Lower lobe of right lung (tissue), 2 donors: Measurements from ENCODE around the gene ESF1. TPM values are rescaled to one million over a fixed set of nuclear protein-coding genes. Genes with fewer than 3 reads are reported as not detected.
A peak's percentile ranks its signal among the peaks of the same experiment; 100 is the strongest.

ENCODE experiments used
- ATAC-seq, 2 donors: fragments of 200-7000 bp; cut with Tn5 transposase; one replicate each; pipeline ENCODE4 v1.9.1; 2020 to 2022; ENCODE audit warnings: mild to moderate bottlenecking in 2 of 2, moderate library complexity in 2 of 2
- DNase-seq: peaks from one replicate; pipeline ENCODE4 v3.0.0-alpha.2; 2020
- H3K27ac ChIP-seq: fragments of 200-600 bp; one replicate; pipeline ENCODE4 v1.8.0; 2022
- H3K27me3 ChIP-seq: fragments of 200-600 bp; one replicate; pipeline ENCODE4 v1.8.0; 2022; ENCODE audit warnings: low read depth
- H3K36me3 ChIP-seq: fragments of 200-600 bp; one replicate; pipeline ENCODE4 v1.8.0; 2022; ENCODE audit warnings: mild to moderate bottlenecking
- H3K4me1 ChIP-seq: fragments of 200-600 bp; one replicate; pipeline ENCODE4 v1.8.0; 2022
- H3K4me3 ChIP-seq: fragments of 200-600 bp; one replicate; pipeline ENCODE4 v1.8.0; 2022; ENCODE audit warnings: mild to moderate bottlenecking
- H3K9me3 ChIP-seq: fragments of 200-600 bp; one replicate; pipeline ENCODE4 v1.8.0; 2022
- intact Hi-C: fragments of 100-400 bp; cut with DNase I; formaldehyde crosslinking; loops from one replicate; pipeline ENCODE4 v1.11.0; 2022
- total RNA-seq: library from RNA; stranded (reverse); fragmentation: NEBNext Ultra II Directional; extraction: Animal tissue kit (Norgen Biotek cat#: 25700); gene quantifications from one replicate; pipeline ENCODE4 v1.2.1, GENCODE V29; 2021
- TF ChIP-seq, protein P1 (sequence below): fragments of 200-600 bp; IDR thresholded peaks from one replicate; pipeline ENCODE4 v1.8.0; 2022; ENCODE audit warnings: antibody characterized with exemption, mild to moderate bottlenecking
- donor health status: DM: no; HTN: yes; CAD: no; lungs with severe emphysema.

Gene ESF1
- total RNA-seq, 1 donor from 2014 or later: 12.4 TPM

DNA sequence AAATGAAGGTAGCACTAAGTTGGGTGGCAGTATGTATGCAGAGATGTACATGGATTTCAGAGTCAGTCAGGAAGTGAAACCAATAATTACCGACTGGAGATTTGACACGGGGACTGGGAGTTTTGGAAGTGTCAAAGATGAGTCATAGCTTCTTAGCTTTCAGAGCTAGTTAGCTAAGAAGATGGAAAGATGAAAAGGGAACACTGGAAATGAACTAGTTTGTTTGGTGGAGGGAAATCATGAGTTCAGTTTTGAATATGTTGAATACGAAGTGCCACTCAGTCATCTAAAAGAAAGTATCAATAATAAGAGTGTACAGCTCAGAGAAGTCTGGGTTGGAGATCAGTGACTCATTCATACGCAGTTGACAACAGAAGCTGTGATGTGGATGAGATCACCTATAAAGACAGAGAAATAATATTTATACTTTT, 7.5 kb downstream of the ESF1 start:
- H3K4me1 ChIP-seq: peaks cover 3% of the 10 kb centered on the region
- ATAC-seq: no peak
- H3K27me3 ChIP-seq: no peaks in the 10 kb centered on the region
- H3K27ac ChIP-seq: no peak overlapping the region
- H3K36me3 ChIP-seq: peaks cover 82% of the 10 kb centered on the region
- TF ChIP-seq, protein P1, sequence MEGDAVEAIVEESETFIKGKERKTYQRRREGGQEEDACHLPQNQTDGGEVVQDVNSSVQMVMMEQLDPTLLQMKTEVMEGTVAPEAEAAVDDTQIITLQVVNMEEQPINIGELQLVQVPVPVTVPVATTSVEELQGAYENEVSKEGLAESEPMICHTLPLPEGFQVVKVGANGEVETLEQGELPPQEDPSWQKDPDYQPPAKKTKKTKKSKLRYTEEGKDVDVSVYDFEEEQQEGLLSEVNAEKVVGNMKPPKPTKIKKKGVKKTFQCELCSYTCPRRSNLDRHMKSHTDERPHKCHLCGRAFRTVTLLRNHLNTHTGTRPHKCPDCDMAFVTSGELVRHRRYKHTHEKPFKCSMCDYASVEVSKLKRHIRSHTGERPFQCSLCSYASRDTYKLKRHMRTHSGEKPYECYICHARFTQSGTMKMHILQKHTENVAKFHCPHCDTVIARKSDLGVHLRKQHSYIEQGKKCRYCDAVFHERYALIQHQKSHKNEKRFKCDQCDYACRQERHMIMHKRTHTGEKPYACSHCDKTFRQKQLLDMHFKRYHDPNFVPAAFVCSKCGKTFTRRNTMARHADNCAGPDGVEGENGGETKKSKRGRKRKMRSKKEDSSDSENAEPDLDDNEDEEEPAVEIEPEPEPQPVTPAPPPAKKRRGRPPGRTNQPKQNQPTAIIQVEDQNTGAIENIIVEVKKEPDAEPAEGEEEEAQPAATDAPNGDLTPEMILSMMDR: no peak
- DNase-seq: no peak
- no peak overlapping the region for H3K4me3 ChIP-seq
- intact Hi-C loops: no loop called here
- no peaks in the 10 kb centered on the region for H3K9me3 ChIP-seq

DNA sequence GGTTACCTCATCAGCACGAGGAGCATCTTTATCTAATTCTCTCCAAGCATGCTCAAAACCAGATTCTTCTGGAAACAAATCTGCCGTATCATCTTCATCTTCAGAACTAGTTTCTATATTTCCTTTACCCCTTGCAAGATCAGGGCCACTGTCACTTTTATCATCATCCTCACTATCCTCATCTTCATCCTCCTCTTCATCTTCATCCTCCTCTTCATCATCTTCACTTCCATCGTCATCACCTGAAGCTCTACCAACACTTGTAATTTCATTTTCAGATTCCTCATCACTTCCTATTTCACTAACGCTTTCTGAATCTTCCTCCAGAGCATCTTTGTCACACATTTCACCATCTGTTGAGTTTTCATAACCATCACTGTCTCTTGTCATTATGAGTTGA, 8.9 kb downstream of the ESF1 start:
- peaks cover 80% of the 10 kb centered on the region for H3K36me3 ChIP-seq
- no peak for ATAC-seq

DNA sequence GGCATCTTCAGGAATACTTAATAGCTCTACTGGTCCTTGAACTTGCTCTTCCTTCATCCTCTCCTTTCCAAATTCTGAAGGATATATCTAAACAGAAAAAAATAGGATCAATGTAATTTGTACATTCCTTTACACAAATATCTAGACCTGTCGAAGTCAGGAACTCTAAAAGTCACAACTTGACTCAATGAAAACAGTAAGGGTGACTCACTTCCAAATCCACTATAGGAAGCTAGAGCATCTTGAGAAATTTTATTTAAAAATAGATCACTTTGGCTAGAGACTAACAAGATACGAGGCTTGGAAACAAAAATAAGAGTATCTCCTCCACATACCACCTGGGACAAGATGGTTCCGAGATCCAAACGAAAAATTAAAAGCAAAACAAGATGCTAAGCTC, 12.2 kb downstream of the ESF1 start:
- Histone ChIP-seq H3K9me3 (no peaks in the 10 kb centered on the region), H3K27ac (no peak overlapping the region), H3K36me3 (peaks cover 87% of the 10 kb centered on the region), H3K4me3 (no peak overlapping the region), H3K4me1 (no peaks in the 10 kb centered on the region), H3K27me3 (no peaks in the 10 kb centered on the region)
- TF ChIP-seq, protein P1: no peak
- no peak for DNase-seq
- ATAC-seq: no peak
- intact Hi-C loops: no loop called here

More for the DNA sequence above, 8.9 kb downstream of the ESF1 start:
- peaks cover 3% of the 10 kb centered on the region for H3K4me1 ChIP-seq
- no peak for DNase-seq
- TF ChIP-seq, protein P1: no peak
- H3K4me3 ChIP-seq: no peak overlapping the region
- no peak overlapping the region for H3K27ac ChIP-seq
- no peaks in the 10 kb centered on the region for H3K27me3 ChIP-seq
- no peaks in the 10 kb centered on the region for H3K9me3 ChIP-seq
- intact Hi-C loops: no loop called here

DNA sequence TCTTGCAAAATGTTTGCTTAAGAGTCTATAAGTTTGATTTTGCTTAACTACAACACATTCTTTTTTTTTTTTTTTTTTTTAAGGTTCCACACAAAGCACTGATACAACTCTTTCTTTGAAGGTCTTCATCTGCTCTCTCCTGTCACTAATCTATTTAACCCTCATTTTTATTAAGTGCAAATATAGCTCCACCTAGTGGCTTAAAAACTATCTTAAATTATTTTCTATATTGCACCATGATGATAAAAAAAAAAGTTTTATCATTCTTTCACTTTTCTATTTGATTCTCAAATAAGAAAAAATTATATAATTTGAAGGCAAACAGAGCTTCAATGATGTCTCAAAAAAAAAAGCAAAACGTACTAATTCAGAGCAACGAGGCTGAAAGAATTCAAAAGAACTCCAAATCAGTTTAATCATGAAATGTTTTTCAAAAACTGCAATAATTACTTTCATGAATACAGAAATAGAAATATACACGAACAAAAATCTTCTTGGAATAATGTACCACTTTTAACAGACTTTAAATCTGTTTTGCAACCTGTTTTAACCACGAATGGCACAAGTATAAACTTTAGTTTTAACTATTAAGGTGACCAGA, 12.8 kb downstream of the ESF1 start:
- ATAC-seq (no peak), DNase-seq (no peak)
- no peaks in the 10 kb centered on the region for H3K4me1 ChIP-seq
- no peak overlapping the region for H3K4me3 ChIP-seq
- peaks cover 87% of the 10 kb centered on the region for H3K36me3 ChIP-seq
- H3K9me3 ChIP-seq: no peaks in the 10 kb centered on the region
- TF ChIP-seq, protein P1: peak; percentile 57
- no peak overlapping the region for H3K27ac ChIP-seq
- no peaks in the 10 kb centered on the region for H3K27me3 ChIP-seq
- intact Hi-C loops: no loop called here

DNA sequence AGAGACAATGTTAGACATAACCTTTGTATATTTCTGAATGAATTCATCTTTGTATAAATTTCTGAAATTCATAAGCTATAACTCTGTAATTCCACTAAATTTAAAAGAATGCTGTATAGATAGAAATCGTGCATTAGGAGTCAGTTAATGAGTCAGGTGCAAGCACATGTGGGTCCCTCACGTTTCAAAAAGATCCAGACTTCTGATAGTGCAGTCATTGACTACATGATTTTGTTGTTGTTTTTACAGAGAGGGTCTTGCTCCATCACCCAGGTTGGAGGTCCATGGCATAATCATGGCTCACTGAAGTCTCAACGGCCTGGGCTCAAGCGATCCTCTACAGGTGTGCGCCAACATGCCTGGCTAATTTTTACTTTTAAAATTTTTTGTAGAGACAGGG, 14.6 kb downstream of the ESF1 start:
- Histone ChIP-seq H3K4me3 (no peak overlapping the region), H3K27me3 (no peaks in the 10 kb centered on the region), H3K27ac (no peak overlapping the region), H3K9me3 (no peaks in the 10 kb centered on the region), H3K36me3 (peaks cover 85% of the 10 kb centered on the region), H3K4me1 (no peaks in the 10 kb centered on the region)
- ATAC-seq (no peak), DNase-seq (no peak)
- intact Hi-C loops: no loop called here
- TF ChIP-seq, protein P1: no peak
